H7 (cell line): Measurements from ENCODE around the gene TMEM130. TPM values are rescaled to one million over a fixed set of nuclear protein-coding genes. Genes with fewer than 3 reads are reported as not detected.
"Not testable (repeated sequence)": the region's sequence is repeated elsewhere in the genome, so short reads cannot be mapped to it uniquely, and the experiment has no call there.

Experiments used
- DNase-seq: peaks from one replicate; pipeline ENCODE4 v3.0.0; 2012
- H3K27me3 ChIP-seq: 2 replicates; pipeline ENCODE4 v1.6.0; 2011; ENCODE audit warnings: mild to moderate bottlenecking, low read length; ENCODE audit not compliant: control insufficient read depth, insufficient read depth
- H3K36me3 ChIP-seq: replicated peaks from 2 replicates; pipeline ENCODE4 v1.5.1; 2011; ENCODE audit warnings: low read length; ENCODE audit not compliant: control insufficient read depth, insufficient read depth
- H3K4me3 ChIP-seq: 2 replicates; pipeline ENCODE4 v1.5.1; 2011; ENCODE audit warnings: low read depth, mild to moderate bottlenecking, control low read depth, low read length, moderate library complexity; ENCODE audit not compliant: insufficient read depth
- total RNA-seq: library from RNA; depleted of rRNA; stranded (reverse); fragments of >200 nt; shearing (Covaris generic); gene quantifications from 2 replicates; pipeline ENCODE4 v1.2.3, GENCODE V29; 2014

The TMEM130 gene
- total RNA-seq, 1 experiment from 2014 or later = 0.24 TPM

GRCh38 chr7:98870121-98870651 is 372 bp upstream of the TMEM130 start:
- peak; percentile 92 for DNase-seq
- H3K4me3 ChIP-seq = peak overlapping the region; percentile 58
- H3K27me3 ChIP-seq = peaks cover 34% of the 10 kb centered on the region
- no peaks in the 10 kb centered on the region for H3K36me3 ChIP-seq

- Histone ChIP-seq H3K4me3 (peak overlapping the region; percentile 58), H3K36me3 (no peaks in the 10 kb centered on the region), H3K27me3 (peaks cover 34% of the 10 kb centered on the region)
- peak; percentile 73 for DNase-seq
Observed at GRCh38 chr7:98869027-98869596, 702 bp downstream of the TMEM130 start.

DNA sequence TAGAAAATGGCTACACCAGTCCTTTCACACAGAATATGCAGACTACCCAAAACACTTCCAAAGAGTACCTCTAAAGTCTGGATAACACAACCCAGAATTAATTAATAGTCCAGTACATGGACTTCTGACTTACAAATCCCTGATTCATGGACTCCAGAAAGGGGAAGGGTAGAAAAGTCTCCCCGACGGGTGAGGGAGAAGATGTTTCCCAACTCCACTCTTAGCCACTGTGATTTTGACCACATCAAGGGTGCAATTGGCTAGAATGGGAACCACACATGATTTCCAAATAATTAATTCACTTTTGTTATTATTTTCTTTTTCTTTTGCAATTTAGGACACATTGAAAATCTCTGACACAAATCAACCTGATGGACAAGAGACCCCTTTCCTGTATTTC is 1.4 kb downstream of the TMEM130 start:
- peaks cover 34% of the 10 kb centered on the region for H3K27me3 ChIP-seq

GRCh38 chr7:98866765-98867164 is 3.0 kb downstream of the TMEM130 start:
- no peak for DNase-seq
- Histone ChIP-seq H3K36me3 (no peaks in the 10 kb centered on the region), H3K4me3 (no peak overlapping the region), H3K27me3 (peaks cover 34% of the 10 kb centered on the region)

More for the DNA sequence above, 1.4 kb downstream of the TMEM130 start:
- no peaks in the 10 kb centered on the region for H3K36me3 ChIP-seq
- H3K4me3 ChIP-seq = no peak overlapping the region
- no peak for DNase-seq

GRCh38 chr7:98866351-98866750 is 3.5 kb downstream of the TMEM130 start:
- no peaks in the 10 kb centered on the region for H3K36me3 ChIP-seq
- H3K27me3 ChIP-seq = peaks cover 33% of the 10 kb centered on the region
- no peak for DNase-seq
- H3K4me3 ChIP-seq = no peak overlapping the region

GRCh38 chr7:98864731-98865453 is 4.9 kb downstream of the TMEM130 start:
- no peak for DNase-seq
- Histone ChIP-seq H3K36me3 (no peaks in the 10 kb centered on the region), H3K4me3 (no peak overlapping the region), H3K27me3 (peaks cover 21% of the 10 kb centered on the region)

DNA sequence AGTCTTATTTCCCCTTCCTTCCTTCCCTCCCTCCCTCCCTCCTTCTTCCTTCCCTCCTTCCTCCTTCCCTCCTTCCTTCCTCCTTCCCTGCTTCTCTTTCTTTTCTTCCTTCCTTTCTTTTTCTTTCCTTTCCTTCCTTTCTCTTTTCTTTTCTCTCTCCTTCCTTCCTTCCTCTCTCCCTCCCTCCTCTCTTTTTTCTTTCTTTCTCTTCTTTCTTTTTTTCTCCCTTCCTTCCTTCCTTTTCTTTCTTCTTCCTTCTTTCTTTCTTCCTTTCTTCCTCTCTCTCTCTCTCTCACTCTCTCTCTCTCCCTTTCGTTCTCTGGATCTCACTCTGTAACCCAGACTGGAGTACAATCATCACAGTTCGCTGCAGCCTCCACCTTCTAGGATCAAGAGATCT is 6.2 kb downstream of the TMEM130 start:
- Histone ChIP-seq H3K36me3 (no peaks in the 10 kb centered on the region), H3K4me3 (no peak overlapping the region), H3K27me3 (peaks cover 8% of the 10 kb centered on the region)
- no peak for DNase-seq

DNA sequence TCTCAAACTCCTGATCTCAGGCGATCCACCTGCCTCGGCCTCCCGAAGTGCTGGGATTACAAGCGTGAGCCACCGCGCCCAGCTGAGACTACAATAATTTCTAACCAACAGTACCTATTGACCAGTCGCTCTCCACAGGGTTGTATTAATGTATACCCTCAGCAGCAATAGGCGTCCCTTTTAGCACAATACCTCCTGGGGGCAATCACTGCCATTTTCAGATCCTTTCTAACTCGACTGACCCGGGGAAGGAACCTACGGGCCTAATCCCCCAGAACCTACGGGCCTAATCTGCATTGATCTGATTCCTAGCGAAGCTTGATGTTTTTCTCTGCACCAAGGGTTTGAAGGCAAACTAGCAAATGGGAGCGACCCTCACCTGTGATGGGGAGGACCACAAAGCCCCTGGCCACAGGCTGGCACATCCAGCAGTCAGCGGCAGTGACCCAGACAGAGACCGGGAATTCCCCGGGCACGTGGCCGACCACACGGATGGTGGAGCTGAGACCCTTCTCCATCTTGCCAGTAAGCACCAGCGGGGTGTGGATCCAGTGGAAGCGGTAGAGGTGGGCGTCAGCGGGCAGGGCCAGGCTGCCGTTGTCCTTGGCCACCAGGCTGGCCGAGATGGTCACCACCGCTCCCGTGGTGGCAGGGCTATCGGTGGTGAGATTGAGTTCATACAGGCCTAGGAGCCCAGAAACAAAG is 6.9 kb downstream of the TMEM130 start:
- Histone ChIP-seq H3K36me3 (no peaks in the 10 kb centered on the region), H3K27me3 (peaks cover 2% of the 10 kb centered on the region; the same call in 1 of the 2 replicates), H3K4me3 (no peak overlapping the region)
- DNase-seq = no peak

DNA sequence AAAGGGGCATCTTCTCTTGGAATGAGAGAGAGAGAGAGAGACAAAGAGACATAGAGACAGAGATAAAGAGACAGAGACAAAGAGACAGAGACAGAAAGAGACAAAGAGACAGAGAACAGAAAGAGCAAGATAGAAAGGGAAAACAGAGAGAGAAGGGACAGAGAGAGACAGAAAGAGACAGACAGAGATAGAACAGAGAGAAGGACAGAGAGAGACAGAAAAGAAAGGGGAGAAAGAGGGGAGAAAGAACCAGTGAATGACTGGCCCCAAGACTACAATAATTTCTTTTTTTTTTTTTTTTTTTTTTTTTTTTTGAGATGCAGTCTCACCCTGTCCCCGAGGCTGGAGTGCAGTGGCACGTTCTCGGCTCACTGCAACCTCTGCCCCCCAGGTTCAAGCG is 7.6 kb downstream of the TMEM130 start:
- Histone ChIP-seq H3K36me3 (no peaks in the 10 kb centered on the region), H3K4me3 (no peak overlapping the region), H3K27me3 (no peaks in the 10 kb centered on the region; the same call in 1 of the 2 replicates)
- no peak for DNase-seq

- Histone ChIP-seq H3K4me3 (no peak overlapping the region), H3K27me3 (no peaks in the 10 kb centered on the region), H3K36me3 (no peaks in the 10 kb centered on the region)
- DNase-seq = no peak
Observed at GRCh38 chr7:98860071-98860470, 9.7 kb downstream of the TMEM130 start.

DNA sequence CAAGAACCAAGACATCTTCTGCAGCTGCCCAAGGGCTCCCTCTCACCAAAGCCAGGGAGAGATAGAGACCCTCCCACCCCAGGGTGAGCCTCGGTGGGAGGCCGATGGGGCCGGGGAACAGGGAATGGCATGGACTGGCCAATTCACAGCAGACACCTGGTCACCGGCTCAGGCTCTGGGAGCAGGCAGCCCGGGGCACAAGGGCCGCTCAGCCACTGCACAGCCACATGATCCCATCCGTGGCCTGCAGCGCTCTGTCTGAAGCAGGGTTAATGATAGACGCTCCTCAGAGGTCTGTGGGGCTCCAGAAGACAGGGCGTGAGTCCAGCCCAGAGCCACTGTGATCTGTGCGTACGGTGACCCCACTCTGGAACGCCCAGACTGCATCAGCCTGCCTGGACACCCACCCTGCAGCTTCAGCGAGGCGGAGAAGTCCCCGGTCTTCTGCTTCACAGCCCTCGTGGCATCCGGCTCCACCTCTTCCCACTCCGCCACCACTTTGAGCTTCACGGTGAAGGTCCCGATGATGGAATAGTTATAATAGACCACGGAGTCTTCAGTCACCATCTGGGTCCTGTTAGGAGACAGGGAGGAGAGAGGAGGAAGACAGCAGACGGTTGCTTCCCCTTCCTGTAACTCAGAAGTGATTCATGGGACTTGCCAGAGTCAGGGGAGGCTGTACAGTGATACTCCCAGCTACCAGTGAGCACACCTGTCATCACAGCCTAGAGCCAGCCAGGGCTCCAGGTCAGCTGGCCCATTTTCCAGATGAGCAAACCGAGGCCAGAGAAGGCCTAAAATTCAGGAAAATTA is 14.0 kb downstream of the TMEM130 start:
- peak; percentile 21 for DNase-seq
- no peak overlapping the region for H3K4me3 ChIP-seq
- no peaks in the 10 kb centered on the region for H3K27me3 ChIP-seq
- peaks cover 2% of the 10 kb centered on the region; the same call in 1 of the 2 replicates for H3K36me3 ChIP-seq

GRCh38 chr7:98852826-98853225 is 17.0 kb downstream of the TMEM130 start:
- Histone ChIP-seq H3K36me3 (peaks cover 2% of the 10 kb centered on the region; the same call in 1 of the 2 replicates), H3K4me3 (no peak overlapping the region), H3K27me3 (no peaks in the 10 kb centered on the region)
- no peak for DNase-seq

- peaks cover 2% of the 10 kb centered on the region; the same call in 1 of the 2 replicates for H3K36me3 ChIP-seq
- no peak overlapping the region for H3K4me3 ChIP-seq
- no peak for DNase-seq
- no peaks in the 10 kb centered on the region for H3K27me3 ChIP-seq
Observed at GRCh38 chr7:98848918-98849317, 20.9 kb downstream of the TMEM130 start.

DNA sequence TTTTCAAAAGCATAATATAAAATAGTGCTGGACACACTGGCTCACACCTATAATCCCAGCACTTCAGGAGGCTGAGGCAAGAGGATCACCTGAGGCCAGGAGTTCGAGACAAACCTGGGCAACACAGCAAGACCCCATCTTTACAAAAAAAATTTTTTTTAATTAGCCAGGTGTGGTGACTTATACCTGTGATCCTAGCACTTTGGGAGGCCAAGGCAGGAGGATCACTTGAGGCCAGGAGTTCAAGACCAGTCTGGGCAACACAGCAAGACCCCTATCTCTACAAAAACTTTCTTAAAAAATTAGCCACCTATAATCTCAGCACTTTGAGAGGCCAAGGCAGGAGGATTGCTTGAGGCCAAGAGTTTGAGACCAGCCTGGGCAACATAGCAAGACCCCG is 27.3 kb downstream of the TMEM130 start:
- H3K36me3 ChIP-seq, H3K4me3 ChIP-seq, H3K27me3 ChIP-seq, DNase-seq: not testable (repeated sequence)
